Loucy (cell line): Measurements from ENCODE around the gene JDP2.

Experiments
- H2AFZ ChIP-seq: fragments of 200-600 bp; sonication (generic); 2 replicates; pipeline ENCODE4 v1.6.0; 2016; ENCODE audit warnings: antibody characterized with exemption, mild to moderate bottlenecking, low read length, moderate library complexity
- H3F3A ChIP-seq: fragments of 200-600 bp; 2 replicates; pipeline ENCODE4 v1.6.0; 2016; ENCODE audit warnings: antibody characterized with exemption, low read depth, mild to moderate bottlenecking
- H3K27me3 ChIP-seq: fragments of 200-600 bp; sonication (generic); 2 replicates; pipeline ENCODE4 v1.6.1; 2014; ENCODE audit warnings: low read length, mild to moderate bottlenecking; ENCODE audit not compliant: insufficient read depth, poor library complexity, severe bottlenecking
- H3K36me3 ChIP-seq: fragments of 200-600 bp; sonication (generic); 2 replicates; pipeline ENCODE4 v1.6.1; 2016; ENCODE audit warnings: low read length; ENCODE audit not compliant: insufficient read depth
- H3K4me1 ChIP-seq: fragments of 200-600 bp; sonication (generic); 2 replicates; pipeline ENCODE4 v1.5.1; 2014; ENCODE audit warnings: low read length, mild to moderate bottlenecking; ENCODE audit not compliant: insufficient read depth, poor library complexity, severe bottlenecking
- H3K4me2 ChIP-seq: fragments of 200-600 bp; sonication (generic); 2 replicates; pipeline ENCODE4 v1.6.0; 2014; ENCODE audit warnings: antibody characterized with exemption, low read length, low read depth, mild to moderate bottlenecking; ENCODE audit not compliant: poor library complexity, severe bottlenecking
- H3K4me3 ChIP-seq: fragments of 200-600 bp; sonication (generic); 2 replicates; pipeline ENCODE4 v1.5.1; 2014; ENCODE audit warnings: low read length, mild to moderate bottlenecking, mixed read lengths; ENCODE audit not compliant: poor library complexity, severe bottlenecking
- H3K79me2 ChIP-seq: fragments of 200-600 bp; sonication (generic); 2 replicates; pipeline ENCODE4 v1.6.1; 2014; ENCODE audit warnings: low read length; ENCODE audit not compliant: insufficient read depth
- H3K9ac ChIP-seq: fragments of 200-600 bp; sonication (generic); 2 replicates; pipeline ENCODE4 v1.6.0; 2014; ENCODE audit warnings: mild to moderate bottlenecking, low read depth, low read length, moderate library complexity; ENCODE audit not compliant: poor library complexity, severe bottlenecking
- H3K9me2 ChIP-seq: fragments of 200-600 bp; sonication (generic); replicated peaks from 2 replicates; pipeline ENCODE4 v1.6.1; 2016; ENCODE audit warnings: low read depth, low read length, mixed read lengths
- H3K9me3 ChIP-seq: fragments of 200-600 bp; sonication (generic); 2 replicates; pipeline ENCODE4 v1.6.1; 2014; ENCODE audit warnings: mild to moderate bottlenecking, antibody characterized with exemption, low read length, low read depth; ENCODE audit not compliant: insufficient read depth
- H4K20me1 ChIP-seq: fragments of 200-600 bp; sonication (generic); 2 replicates; pipeline ENCODE4 v1.6.0; 2014; ENCODE audit warnings: antibody characterized with exemption, low read length, mild to moderate bottlenecking; ENCODE audit not compliant: insufficient read depth, poor library complexity, severe bottlenecking
- CTCF ChIP-seq: fragments of 200-600 bp; sonication (generic); conservative IDR thresholded peaks from 2 replicates; pipeline ENCODE4 v1.5.1; 2014; ENCODE audit warnings: mild to moderate bottlenecking, antibody characterized with exemption, low read length
- EZH2phosphoT487 ChIP-seq: fragments of 200-600 bp; IDR thresholded peaks from 2 replicates; pipeline ENCODE4 v1.6.1; 2018; ENCODE audit warnings: antibody characterized with exemption, mild to moderate bottlenecking, moderate library complexity, borderline replicate concordance

Gene JDP2

DNA sequence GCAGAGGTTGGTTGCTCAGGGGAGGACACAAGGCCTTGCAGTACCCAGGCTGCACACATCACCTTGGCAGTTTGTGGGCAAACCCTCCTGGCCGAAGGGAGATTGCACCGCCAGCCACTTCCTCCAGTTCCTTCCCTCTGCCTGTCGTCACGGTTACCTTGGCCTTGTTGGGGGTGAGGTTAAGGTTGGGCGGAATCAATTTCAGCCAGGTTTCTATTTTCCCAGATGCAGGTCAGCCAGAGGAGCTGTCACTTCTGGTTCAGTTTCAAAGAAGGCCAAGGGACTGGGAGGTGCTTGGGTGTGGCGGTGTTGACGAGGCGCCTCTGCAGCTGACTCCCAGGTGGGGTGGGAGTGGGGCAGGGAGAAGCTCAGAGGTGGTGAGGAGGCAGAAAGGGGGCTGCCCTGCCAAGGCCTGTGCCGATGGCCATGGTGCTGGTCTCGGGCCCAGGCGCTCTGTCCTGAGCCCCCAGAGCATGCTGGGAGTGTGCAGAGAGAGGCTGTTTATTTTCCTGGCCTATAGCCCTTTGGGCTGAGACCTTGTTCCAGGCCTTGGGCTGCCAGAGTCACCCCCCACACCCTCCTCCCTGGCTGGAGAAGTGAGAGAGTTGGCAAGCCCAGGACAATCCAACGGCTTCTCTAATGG, 31.4 kb downstream of the JDP2 start:
- Histone ChIP-seq H4K20me1 (no peaks in the 10 kb centered on the region), H3K79me2 (peaks cover 35% of the 10 kb centered on the region; the same call in 1 of the 2 replicates), H3K4me3 (peak overlapping the region; percentile 44), H3K4me2 (peak overlapping the region; percentile 76), H3K9me2 (no peaks in the 10 kb centered on the region), H3K9me3 (no peaks in the 10 kb centered on the region), H2AFZ (no peak overlapping the region), H3K36me3 (peaks cover 17% of the 10 kb centered on the region; the same call in 1 of the 2 replicates), H3F3A (0 out of 2 replicates have a peak, but pooled peaks cover 4% of the 10 kb centered on the region), H3K9ac (peak overlapping the region; percentile 77), H3K4me1 (peaks cover 80% of the 10 kb centered on the region), H3K27me3 (no peaks in the 10 kb centered on the region)
- no peak; the same call in 1 of the 2 replicates for TF ChIP-seq CTCF
- TF ChIP-seq EZH2phosphoT487: no peak

DNA sequence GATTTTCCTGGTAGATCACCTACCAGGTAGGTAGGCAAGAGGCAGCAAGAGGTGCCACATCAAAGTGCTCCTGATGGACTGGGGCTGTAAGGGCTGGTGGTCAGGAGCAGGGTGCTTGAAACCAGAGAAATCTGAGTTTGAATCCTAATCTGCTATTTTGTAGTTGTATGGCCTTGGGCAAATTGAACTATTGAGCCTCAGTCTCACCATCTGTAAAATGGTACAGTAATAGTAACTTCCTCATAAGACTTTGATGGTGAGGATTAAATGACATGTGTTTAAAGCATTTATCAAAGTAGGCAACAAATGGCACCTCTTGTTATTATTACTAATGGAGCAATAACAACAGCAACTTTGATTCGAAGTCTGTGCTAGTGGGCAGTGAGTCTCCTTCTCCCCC, 32.0 kb downstream of the JDP2 start:
- Histone ChIP-seq H2AFZ (no peak overlapping the region), H3K79me2 (peaks cover 35% of the 10 kb centered on the region; the same call in 1 of the 2 replicates), H3K36me3 (peaks cover 17% of the 10 kb centered on the region; the same call in 1 of the 2 replicates), H3K4me3 (no peak overlapping the region), H3K27me3 (no peaks in the 10 kb centered on the region), H4K20me1 (no peaks in the 10 kb centered on the region), H3K9me3 (no peaks in the 10 kb centered on the region), H3F3A (0 out of 2 replicates have a peak, but pooled peaks cover 4% of the 10 kb centered on the region), H3K9ac (peak overlapping the region; percentile 77), H3K4me2 (peak overlapping the region; percentile 76), H3K9me2 (no peaks in the 10 kb centered on the region), H3K4me1 (peaks cover 74% of the 10 kb centered on the region)
- TF ChIP-seq CTCF (no peak), EZH2phosphoT487 (no peak)

DNA sequence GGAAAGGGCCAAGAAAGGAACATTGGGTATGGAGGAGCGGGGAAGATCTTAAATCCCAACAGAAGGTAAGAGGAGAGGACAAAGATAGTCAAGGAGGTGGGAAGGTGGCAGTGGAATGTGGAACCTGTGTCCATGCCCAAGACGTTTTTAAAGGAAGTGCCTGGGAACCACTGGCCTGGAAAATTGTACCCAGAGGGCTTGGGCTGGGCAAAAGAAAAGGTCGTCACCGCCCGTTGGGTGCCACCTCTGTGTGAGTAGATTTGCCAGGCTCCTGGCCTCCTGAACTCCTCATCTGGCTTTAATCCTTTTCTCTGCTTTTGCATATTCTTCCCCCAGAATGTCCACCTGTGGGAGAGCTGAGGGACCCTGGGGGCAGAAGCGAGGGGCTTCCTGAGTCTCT, 32.6 kb downstream of the JDP2 start:
- Histone ChIP-seq H3K27me3 (no peaks in the 10 kb centered on the region), H3K36me3 (peaks cover 17% of the 10 kb centered on the region; the same call in 1 of the 2 replicates), H3K4me2 (no peak overlapping the region), H3K4me1 (peaks cover 68% of the 10 kb centered on the region), H2AFZ (no peak overlapping the region), H3K79me2 (peaks cover 35% of the 10 kb centered on the region; the same call in 1 of the 2 replicates), H3K4me3 (no peak overlapping the region), H3F3A (0 out of 2 replicates have a peak, but pooled peaks cover 4% of the 10 kb centered on the region), H3K9me3 (no peaks in the 10 kb centered on the region), H3K9me2 (no peaks in the 10 kb centered on the region), H4K20me1 (no peaks in the 10 kb centered on the region), H3K9ac (peak overlapping the region; percentile 77)
- TF ChIP-seq CTCF: no peak
- TF ChIP-seq EZH2phosphoT487: no peak
